Measurements from ENCODE around the gene IGF1R. TPM values are rescaled to one million over a fixed set of nuclear protein-coding genes. Genes with fewer than 3 reads are reported as not detected.
"Not testable (repeated sequence)": the region's sequence is repeated elsewhere in the genome, so short reads cannot be mapped to it uniquely, and the experiment has no call there.

The IGF1R gene
- total RNA-seq, 4 donors from 2014 or later = 87.8 to 173 (median 107) TPM

GRCh38 chr15:98617328-98617980, 30.9 kb upstream of the IGF1R start:
- WGBS = 75% methylated on average over 5 of the region's 5 CpGs
- peaks cover 62% of the 10 kb centered on the region for H3K27me3 ChIP-seq

DNA sequence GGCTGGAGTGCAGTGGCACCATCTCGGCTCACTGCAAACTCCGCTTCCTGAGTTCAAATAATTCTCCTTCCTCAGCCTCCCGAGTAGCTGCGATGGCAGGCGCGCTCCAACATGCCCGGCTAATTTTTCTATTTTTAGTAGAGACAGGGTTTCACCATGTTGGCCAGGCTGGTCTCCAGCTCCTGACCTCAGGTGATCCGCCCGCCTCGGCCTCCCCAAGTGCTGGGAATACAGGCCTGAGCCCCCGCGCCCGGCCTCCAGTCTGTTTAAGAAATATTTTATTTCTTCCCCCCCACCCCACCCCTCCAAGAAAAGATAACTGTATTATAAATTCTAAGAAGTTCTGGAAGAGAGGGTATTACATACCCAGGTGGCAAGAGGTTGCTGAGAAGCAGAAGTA, 29.8 kb upstream of the IGF1R start:
- H3K36me3 ChIP-seq; H3K4me3 ChIP-seq; DNase-seq (ENCODE audit: low spot score in 2 of 2); H3K27ac ChIP-seq; H3K4me1 ChIP-seq; H3K9me3 ChIP-seq: not testable (repeated sequence)
- 88% methylated on average over 13 of the region's 13 CpGs for WGBS
- H3K27me3 ChIP-seq = peaks cover 74% of the 10 kb centered on the region

More at GRCh38 chr15:98617328-98617980, 30.9 kb upstream of the IGF1R start:
- no peak for DNase-seq (ENCODE audit: low spot score in 2 of 2)
- Histone ChIP-seq H3K36me3 (no peaks in the 10 kb centered on the region), H3K4me3 (no peak overlapping the region), H3K27ac (no peak overlapping the region), H3K9me3 (no peaks in the 10 kb centered on the region), H3K4me1 (no peaks in the 10 kb centered on the region)
- TF ChIP-seq EP300 (IDR thresholded peaks at IDR 0.05) (no peak), POLR2A (IDR thresholded peaks at IDR 0.05) (no peak), POLR2AphosphoS5 (IDR thresholded peaks at IDR 0.05) (no peak), CTCF (IDR thresholded peaks at IDR 0.05) (no peak)

GRCh38 chr15:98620020-98620419, 28.3 kb upstream of the IGF1R start:
- Histone ChIP-seq H3K36me3 (no peaks in the 10 kb centered on the region), H3K27me3 (peaks cover 88% of the 10 kb centered on the region), H3K4me3 (no peak overlapping the region), H3K9me3 (no peaks in the 10 kb centered on the region), H3K27ac (no peak overlapping the region), H3K4me1 (no peaks in the 10 kb centered on the region)
- DNase-seq (ENCODE audit: low spot score in 2 of 2) = no peak
- 76% methylated on average over 8 of the region's 8 CpGs for WGBS
- TF ChIP-seq EP300 (IDR thresholded peaks at IDR 0.05) = no peak
- TF ChIP-seq POLR2AphosphoS5 (IDR thresholded peaks at IDR 0.05) = no peak
- no peak for TF ChIP-seq CTCF (IDR thresholded peaks at IDR 0.05)
- no peak for TF ChIP-seq POLR2A (IDR thresholded peaks at IDR 0.05)

GRCh38 chr15:98621021-98621420, 27.3 kb upstream of the IGF1R start:
- TF ChIP-seq POLR2A (IDR thresholded peaks at IDR 0.05) = no peak
- no peak for TF ChIP-seq POLR2AphosphoS5 (IDR thresholded peaks at IDR 0.05)
- TF ChIP-seq CTCF (IDR thresholded peaks at IDR 0.05) = no peak
- no peak for TF ChIP-seq EP300 (IDR thresholded peaks at IDR 0.05)
- H3K4me1 ChIP-seq = no peaks in the 10 kb centered on the region
- H3K36me3 ChIP-seq = no peaks in the 10 kb centered on the region
- H3K27ac ChIP-seq = no peak overlapping the region
- no peak overlapping the region for H3K4me3 ChIP-seq
- 72% methylated on average over 2 of the region's 2 CpGs for WGBS
- DNase-seq (ENCODE audit: low spot score in 2 of 2) = no peak
- no peaks in the 10 kb centered on the region for H3K9me3 ChIP-seq
- peaks cover 92% of the 10 kb centered on the region for H3K27me3 ChIP-seq

DNA sequence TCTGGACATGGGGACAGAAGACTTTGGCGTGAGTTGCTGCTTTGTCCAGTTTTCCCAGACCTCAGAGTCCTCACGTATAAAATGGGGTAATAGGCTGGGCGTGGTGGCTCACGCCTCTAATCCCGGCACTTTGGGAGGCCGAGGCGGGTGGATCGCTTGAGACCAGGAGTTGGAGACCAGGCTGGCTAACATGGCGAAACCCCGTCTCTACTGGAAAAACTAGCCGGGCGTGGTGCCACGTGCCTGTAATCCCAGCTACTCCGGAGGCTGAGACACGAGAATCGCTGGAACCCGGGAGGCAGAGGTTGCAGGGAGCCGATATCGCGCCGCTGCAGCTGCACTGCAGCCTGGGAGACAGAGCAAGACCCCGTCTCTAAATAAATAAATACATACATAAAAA, 22.7 kb upstream of the IGF1R start:
- no peaks in the 10 kb centered on the region for H3K9me3 ChIP-seq
- H3K27me3 ChIP-seq = peaks cover 86% of the 10 kb centered on the region
- no peaks in the 10 kb centered on the region for H3K4me1 ChIP-seq
- H3K36me3 ChIP-seq = no peaks in the 10 kb centered on the region
- H3K27ac ChIP-seq = no peak overlapping the region
- TF ChIP-seq POLR2AphosphoS5 (IDR thresholded peaks at IDR 0.05) = no peak
- no peak for TF ChIP-seq CTCF (IDR thresholded peaks at IDR 0.05)
- no peak for TF ChIP-seq POLR2A (IDR thresholded peaks at IDR 0.05)
- TF ChIP-seq EP300 (IDR thresholded peaks at IDR 0.05) = no peak
- WGBS = 86% methylated on average over 19 of the region's 22 CpGs
- DNase-seq (ENCODE audit: low spot score in 2 of 2) = no peak
- no peak overlapping the region for H3K4me3 ChIP-seq

DNA sequence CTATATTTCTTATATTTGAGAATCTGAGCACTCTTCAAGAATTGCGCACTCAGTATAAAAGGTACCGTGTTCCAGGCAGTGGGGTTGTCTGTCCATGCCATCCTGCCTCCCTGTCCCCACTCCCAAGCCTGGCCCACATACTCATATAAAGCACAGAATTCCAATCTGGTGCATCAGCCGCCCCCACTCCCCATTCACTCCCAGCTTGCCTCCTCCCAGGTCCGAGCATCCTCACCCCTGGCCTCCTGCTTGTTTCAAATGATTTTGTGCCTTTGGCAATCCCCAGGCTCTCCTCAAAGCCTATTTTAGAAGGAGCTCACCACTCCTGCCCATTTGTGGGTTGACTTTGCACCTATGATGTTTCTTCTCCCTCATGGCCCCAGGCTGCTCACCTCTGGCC, 22.2 kb upstream of the IGF1R start:
- Histone ChIP-seq H3K27ac (no peak overlapping the region), H3K4me1 (no peaks in the 10 kb centered on the region), H3K27me3 (peaks cover 82% of the 10 kb centered on the region), H3K4me3 (no peak overlapping the region), H3K9me3 (no peaks in the 10 kb centered on the region), H3K36me3 (no peaks in the 10 kb centered on the region)
- TF ChIP-seq POLR2A (IDR thresholded peaks at IDR 0.05) = no peak
- no peak for TF ChIP-seq EP300 (IDR thresholded peaks at IDR 0.05)
- TF ChIP-seq POLR2AphosphoS5 (IDR thresholded peaks at IDR 0.05) = no peak
- TF ChIP-seq CTCF (IDR thresholded peaks at IDR 0.05) = no peak
- WGBS = 88% methylated on average over 4 of the region's 4 CpGs
- no peak for DNase-seq (ENCODE audit: low spot score in 2 of 2)

Data from suprapubic skin (tissue), 4 donors.